Measurements from ENCODE around the gene SLC1A4.

- TF ChIP-seq, protein P1, sequence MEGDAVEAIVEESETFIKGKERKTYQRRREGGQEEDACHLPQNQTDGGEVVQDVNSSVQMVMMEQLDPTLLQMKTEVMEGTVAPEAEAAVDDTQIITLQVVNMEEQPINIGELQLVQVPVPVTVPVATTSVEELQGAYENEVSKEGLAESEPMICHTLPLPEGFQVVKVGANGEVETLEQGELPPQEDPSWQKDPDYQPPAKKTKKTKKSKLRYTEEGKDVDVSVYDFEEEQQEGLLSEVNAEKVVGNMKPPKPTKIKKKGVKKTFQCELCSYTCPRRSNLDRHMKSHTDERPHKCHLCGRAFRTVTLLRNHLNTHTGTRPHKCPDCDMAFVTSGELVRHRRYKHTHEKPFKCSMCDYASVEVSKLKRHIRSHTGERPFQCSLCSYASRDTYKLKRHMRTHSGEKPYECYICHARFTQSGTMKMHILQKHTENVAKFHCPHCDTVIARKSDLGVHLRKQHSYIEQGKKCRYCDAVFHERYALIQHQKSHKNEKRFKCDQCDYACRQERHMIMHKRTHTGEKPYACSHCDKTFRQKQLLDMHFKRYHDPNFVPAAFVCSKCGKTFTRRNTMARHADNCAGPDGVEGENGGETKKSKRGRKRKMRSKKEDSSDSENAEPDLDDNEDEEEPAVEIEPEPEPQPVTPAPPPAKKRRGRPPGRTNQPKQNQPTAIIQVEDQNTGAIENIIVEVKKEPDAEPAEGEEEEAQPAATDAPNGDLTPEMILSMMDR (IDR thresholded peaks at IDR 0.05) = no peak
- TF ChIP-seq SIN3A (IDR thresholded peaks at IDR 0.05; ENCODE audit: borderline replicate concordance, insufficient read depth, low read depth, low read length) = no peak
These were observed 43.0 kb upstream of the SLC1A4 start for GRCh38 chr2:64945973-64946768.

Data from Panc1 (cell line).